GM19455 (cell line): Measurements from ENCODE around the gene TARS3.

Experiments
- ATAC-seq: cut with Tn5 transposase; IDR thresholded peaks from one replicate; pipeline ENCODE4 v1.9.1; 2021; ENCODE audit not compliant: unreplicated experiment

The TARS3 gene

GRCh38 chr15:101702077-101702476 lies 22.2 kb downstream of the TARS3 start:
- ATAC-seq = no peak

DNA sequence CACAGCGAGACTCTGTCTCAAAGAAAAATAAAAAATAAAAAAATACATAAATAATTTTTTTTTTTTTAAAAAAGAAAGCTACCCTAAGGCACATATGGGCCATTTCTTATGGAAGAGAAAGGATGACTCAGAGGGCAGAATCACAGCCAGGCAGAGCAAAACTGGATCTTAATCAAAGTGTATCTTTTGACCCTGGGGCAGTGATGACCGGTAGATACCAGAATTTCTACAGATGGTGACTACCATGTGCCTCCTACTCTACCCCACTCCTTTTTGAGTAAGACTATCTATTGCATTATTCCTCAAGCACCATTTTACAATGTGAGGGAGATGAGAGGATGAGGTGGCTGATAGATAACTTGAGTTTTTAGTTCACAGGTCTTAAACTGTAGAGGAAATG lies 26.0 kb downstream of the TARS3 start:
- no peak for ATAC-seq

DNA sequence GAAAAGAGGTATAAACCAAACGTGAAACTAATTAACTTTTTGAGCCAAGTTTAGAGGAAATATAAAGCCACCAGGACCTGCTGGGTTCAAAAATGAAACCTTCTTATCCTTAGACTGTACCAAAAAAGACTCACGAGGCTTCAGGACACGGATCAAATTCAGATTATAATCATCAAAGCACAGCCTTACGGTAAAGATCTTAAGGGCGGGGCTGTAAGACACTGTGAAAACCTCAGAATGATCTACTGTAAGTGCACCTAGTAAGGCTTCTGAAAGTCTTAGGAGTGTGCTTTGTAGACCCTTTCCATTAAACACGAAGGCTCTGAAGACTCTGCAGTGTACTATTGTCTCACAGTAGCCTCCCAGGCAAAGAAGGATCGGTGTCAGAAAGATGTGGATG lies 26.8 kb downstream of the TARS3 start:
- no peak for ATAC-seq

- no peak for ATAC-seq
These were observed 27.4 kb downstream of the TARS3 start for GRCh38 chr15:101696829-101697228.

DNA sequence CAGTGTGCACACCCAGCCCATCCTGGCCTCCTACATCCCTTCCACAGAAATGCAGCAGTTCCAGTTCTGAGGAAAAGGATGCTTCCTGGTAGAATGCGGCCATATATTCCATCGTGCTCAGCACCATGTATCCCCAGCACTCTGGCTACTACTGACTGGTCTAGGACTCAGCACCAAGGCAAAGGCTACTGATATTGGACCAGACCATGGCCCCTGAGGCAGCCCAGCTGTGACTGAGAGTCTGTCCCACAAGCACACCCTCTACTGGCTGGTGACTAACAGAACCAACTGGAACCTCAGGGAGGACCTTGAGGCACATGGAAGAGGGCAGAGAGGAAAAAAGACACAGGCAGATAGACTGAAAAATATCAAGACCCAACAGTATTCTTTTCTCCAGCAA lies 30.0 kb downstream of the TARS3 start:
- ATAC-seq = no peak

DNA sequence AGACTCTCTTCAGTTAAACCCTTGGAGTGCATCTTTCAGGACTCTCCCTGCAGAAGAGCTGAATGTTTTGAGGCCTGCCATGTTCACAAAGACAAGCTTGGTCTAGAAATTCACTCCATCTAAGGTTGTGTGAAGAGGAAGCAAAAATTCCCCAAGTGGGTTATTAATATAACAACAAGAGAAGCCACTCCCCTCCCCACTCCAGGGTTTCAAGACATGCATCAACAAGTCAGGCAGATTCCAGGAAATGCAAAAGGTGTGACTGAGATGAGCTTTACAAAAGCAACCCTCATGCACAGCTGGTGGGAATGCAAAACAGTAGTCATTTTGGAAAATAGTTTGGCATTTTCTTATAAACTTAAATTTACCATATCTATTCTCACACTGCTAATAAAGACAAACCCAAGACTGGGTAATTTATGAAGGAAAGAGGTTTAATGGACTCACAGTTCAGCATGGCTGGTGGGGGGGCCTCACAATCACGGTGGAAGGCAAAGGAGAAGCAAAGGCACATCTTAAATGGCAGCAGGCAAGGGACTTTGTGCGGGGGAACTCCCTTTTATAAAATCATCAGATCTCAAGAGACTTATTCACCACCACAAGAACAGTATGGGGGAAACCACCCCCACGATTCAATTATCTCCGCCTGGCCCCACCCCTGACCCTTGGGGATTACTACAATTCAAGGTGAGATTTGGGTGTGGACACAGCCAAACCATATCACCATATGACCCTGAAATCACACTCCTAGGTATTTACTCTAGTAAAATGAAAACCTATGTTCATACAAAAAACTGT lies 31.3 kb downstream of the TARS3 start:
- no peak for ATAC-seq

- no peak for ATAC-seq
These were observed 34.4 kb downstream of the TARS3 start for GRCh38 chr15:101689901-101690300.

DNA sequence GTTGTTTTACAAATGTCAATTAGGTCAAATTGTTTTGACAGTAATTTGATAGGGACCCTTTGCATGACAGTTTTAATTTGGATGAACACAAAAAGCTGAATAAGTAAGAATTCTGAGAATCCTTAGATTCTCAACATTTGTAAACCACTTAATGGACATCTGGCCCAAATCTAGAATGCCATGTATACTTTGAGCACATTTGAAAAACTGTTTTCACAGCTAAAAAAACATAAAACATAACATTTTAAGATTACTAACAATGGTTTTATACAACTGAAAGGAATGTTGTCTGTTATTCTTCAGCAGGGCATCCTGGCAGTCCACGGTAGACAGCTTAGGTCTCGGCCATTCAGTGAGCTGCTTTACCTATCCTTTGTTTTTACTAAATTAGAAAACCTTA lies 37.6 kb downstream of the TARS3 start:
- no peak for ATAC-seq

DNA sequence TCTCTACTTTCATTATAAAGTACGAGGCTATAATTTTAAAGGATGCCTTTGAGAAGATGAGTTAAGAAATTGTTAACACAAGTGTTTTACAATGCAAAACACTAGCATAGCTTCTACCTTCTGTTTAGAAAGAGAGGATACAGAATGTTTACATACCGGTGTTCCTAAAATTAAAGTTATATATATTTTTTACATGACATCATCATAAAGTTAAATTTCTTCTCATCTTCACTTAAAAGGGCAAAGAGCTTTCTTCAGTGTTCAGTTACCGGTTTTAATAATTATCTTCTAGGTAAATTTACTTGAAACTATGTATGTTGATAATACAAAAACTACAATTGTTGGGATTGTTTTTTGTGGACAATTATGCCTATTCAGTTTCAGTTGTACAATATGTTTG lies 39.4 kb downstream of the TARS3 start:
- no peak for ATAC-seq

- ATAC-seq = no peak
These were observed 39.9 kb downstream of the TARS3 start for GRCh38 chr15:101684384-101684783.

- ATAC-seq = no peak
These were observed 44.5 kb downstream of the TARS3 start for GRCh38 chr15:101679806-101680205.

DNA sequence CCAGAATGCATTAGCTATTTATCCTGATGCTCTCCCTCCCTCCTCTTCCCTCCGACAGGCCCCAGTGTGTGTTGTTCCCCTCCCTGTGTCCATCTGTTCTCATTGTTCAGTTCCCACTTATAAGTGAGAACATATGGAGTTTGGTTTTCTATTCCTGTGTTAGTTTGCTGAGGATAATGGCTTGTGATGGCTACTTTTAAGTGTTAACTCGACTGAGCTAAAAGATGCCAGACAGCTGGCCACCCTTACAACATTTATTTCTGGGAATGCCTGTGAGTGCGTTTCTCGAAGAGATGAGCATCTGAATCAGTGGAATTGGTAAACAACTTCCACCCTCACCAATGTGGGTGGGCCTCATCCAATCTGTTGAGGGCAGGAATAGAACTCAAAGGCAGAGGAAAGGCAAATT lies 47.3 kb downstream of the TARS3 start:
- ATAC-seq = no peak

- peak; percentile 94 for ATAC-seq
These were observed 48.3 kb downstream of the TARS3 start for GRCh38 chr15:101675796-101676582.

- no peak for ATAC-seq
These were observed 49.3 kb downstream of the TARS3 start for GRCh38 chr15:101675015-101675414.

DNA sequence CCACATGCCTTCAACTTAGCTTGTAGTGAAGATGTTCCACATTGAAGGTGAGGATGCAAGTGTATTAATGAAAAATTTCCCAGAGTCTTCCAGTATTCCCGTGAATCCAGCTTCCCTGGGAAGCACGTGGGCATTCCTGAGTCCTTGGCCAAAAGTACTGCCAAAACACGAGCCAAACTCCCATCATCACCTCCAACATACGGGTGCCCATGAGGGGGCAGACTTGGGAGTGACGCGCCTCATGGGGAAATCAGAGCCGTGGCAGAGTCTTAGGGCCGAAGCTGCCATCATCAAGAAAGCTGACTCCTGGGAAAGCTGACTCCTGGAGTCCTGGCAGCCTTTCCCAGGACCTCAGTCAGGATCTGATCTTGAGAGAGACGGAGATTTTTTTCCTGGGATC lies 52.0 kb downstream of the TARS3 start:
- no peak for ATAC-seq

DNA sequence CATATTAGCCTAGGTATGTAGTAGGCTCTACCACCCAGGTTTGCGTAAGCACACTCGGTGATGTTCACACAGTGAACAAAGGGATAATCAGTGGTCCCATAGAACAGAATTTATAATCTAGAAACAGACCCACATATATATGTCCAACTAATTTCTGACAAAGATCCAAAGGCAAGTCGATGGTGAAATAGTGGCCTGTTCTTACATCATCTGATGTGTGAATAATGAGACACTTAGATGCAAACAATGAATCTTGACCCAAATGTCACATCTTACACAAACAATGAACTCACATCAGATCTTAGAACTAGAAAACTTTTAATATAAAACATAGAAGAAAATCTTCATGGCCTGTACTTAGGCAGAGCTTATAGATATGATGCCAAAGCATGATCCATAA lies 54.5 kb downstream of the TARS3 start:
- ATAC-seq = no peak

GRCh38 chr15:101667881-101668280 lies 56.4 kb downstream of the TARS3 start:
- ATAC-seq = no peak

- no peak for ATAC-seq
These were observed 59.9 kb downstream of the TARS3 start for GRCh38 chr15:101664303-101664913.

- ATAC-seq = no peak
These were observed 62.1 kb downstream of the TARS3 start for GRCh38 chr15:101662203-101662602.

GRCh38 chr15:101660005-101660404 lies 64.3 kb downstream of the TARS3 start:
- ATAC-seq = no peak

DNA sequence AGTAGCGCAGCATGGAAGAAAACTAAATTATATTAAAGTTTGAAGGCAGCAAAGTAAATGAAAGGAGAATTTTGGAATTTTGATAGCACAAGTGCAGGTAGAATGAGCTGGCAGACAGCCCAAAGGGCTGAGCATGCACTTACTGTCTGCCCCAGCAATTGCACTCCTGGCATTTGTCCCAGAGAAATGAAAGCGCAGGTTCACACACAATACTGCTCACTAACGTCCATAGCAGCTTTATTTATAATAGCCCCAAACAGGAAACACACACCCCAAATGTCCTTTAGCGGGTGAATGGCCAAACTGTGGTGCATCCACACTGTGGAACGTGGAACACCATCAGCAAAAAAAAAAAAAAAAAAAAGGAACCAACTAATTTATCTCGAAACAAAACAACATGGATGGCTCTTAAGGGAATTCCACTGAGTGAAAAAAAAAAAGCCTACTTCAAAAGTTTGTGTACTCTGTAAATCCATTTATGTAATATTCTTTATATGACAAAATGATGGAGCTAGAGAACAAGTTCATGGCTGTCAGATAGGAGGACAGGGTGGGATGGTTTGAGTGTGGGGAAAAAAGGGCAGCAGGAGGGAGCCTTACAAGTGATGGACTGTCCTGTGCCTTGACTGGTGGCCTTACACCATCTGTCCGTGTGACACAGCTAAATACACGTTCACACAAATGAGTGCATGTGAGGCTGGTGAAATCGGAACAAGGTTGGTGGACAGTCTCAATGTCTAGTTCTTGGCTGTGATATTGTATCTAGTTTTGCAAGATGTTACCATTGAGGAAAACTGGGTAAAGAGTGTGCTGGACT lies 66.1 kb downstream of the TARS3 start:
- no peak for ATAC-seq
